Measurements from ENCODE around the gene NUMBL. TPM values are rescaled to one million over a fixed set of nuclear protein-coding genes. Genes with fewer than 3 reads are reported as not detected.

NUMBL gene
- total and polyA plus RNA-seq, 2 of the 4 experiments (the other 2 are of a cell fraction): 6.3 to 29.0 TPM

- Histone ChIP-seq H4K5ac (ENCODE audit: low read depth, low read length) (no peak overlapping the region), H3K36me3 (ENCODE audit: control insufficient read depth, insufficient read depth, low read length) (peaks cover 41% of the 10 kb centered on the region), H3K27ac (ENCODE audit: insufficient read depth, low read length) (no peak overlapping the region), H2AK5ac (ENCODE audit: low read depth, low read length) (no peak overlapping the region), H3K4me3 (ENCODE audit: insufficient read depth, low read depth, low read length) (no peak overlapping the region), H3K4me1 (ENCODE audit: control insufficient read depth, insufficient read depth, low read length) (peaks cover 9% of the 10 kb centered on the region), H3K4ac (ENCODE audit: low read depth, low read length) (no peak overlapping the region), H2BK15ac (ENCODE audit: low read depth, low read length) (no peak overlapping the region), H3K27me3 (ENCODE audit: control insufficient read depth, insufficient read depth, low read length) (no peaks in the 10 kb centered on the region), H3K79me1 (ENCODE audit: low read depth in 1 of 2, low read length in 2 of 2) (peaks cover 26 to 79% of the 10 kb centered on the region in 2 experiments), H4K8ac (ENCODE audit: low read depth in 2 of 2, low read length in 2 of 2) (no peak overlapping the region), H3K23ac (ENCODE audit: low read depth, low read length) (no peak overlapping the region), H3K9ac (ENCODE audit: low read depth, low read length) (no peak overlapping the region), H2BK20ac (ENCODE audit: low read depth, low read length) (no peak overlapping the region), H3K4me2 (ENCODE audit: low read depth, low read length) (no peak overlapping the region), H2BK5ac (ENCODE audit: low read depth, low read length, poor library complexity, severe bottlenecking) (no peak overlapping the region), H3K56ac (ENCODE audit: extremely low read depth, insufficient read depth, low read length) (no peak overlapping the region), H4K91ac (ENCODE audit: insufficient read depth, low read depth, low read length) (no peak overlapping the region), H3K9me1 (ENCODE audit: insufficient read depth, low read length) (peaks cover 20% of the 10 kb centered on the region; the same call in 1 of the 2 replicates), H4K20me1 (ENCODE audit: insufficient read depth, low read length) (peaks cover 13% of the 10 kb centered on the region; the same call in 1 of the 2 replicates), H2AK9ac (replicated peaks; ENCODE audit: low read depth, low read length, poor library complexity) (no peak overlapping the region), H3K18ac (ENCODE audit: low read depth, low read length) (no peak overlapping the region), H3K14ac (replicated peaks; ENCODE audit: low read depth, low read length) (no peak overlapping the region), H3K9me3 (ENCODE audit: control insufficient read depth, insufficient read depth, low read length) (no peaks in the 10 kb centered on the region; the same call in 1 of the 2 replicates), H2BK120ac (ENCODE audit: low read depth, low read length) (no peak overlapping the region), H2AFZ (replicated peaks; ENCODE audit: low read length, poor library complexity) (no peak overlapping the region)
- in situ Hi-C loops (cut with MboI; ENCODE audit: low sequenced_read_pairs): no loop called here
- ATAC-seq (ENCODE audit: low read depth) (no peak), DNase-seq (no peak)
- no TSS peak for BruUV-seq (replicated peaks)
- whole genome bisulfite sequencing, 2 experiments (ENCODE audit: extremely low coverage in 2 of 2, insufficient read length in 1 of 2): 83% methylated on average over 1 of the region's 5 CpGs; no CpG with 5 or more reads in 1 of the 2 experiments
- CTCF ChIA-PET: no interaction called here
- POLR2A ChIA-PET (ENCODE audit: unreplicated experiment): no interaction called here
- intact Hi-C loops (cut with micrococcal nuclease): no loop called here
- TF ChIP-seq RCOR1 (IDR thresholded peaks at IDR 0.05; ENCODE audit: insufficient replicate concordance, low read length) (no peak), RAD21 (IDR thresholded peaks at IDR 0.05; ENCODE audit: low read length) (no peak), CEBPB (IDR thresholded peaks at IDR 0.05; ENCODE audit: low read depth, low read length) (no peak), POLR2A (IDR thresholded peaks at IDR 0.05; ENCODE audit: low read depth, low read length) (no peak), BHLHE40 (IDR thresholded peaks at IDR 0.05; ENCODE audit: low read depth, low read length) (no peak), USF2 (IDR thresholded peaks at IDR 0.05; ENCODE audit: low read depth, low read length) (no peak), ELK1 (IDR thresholded peaks at IDR 0.05; ENCODE audit: borderline replicate concordance, low read depth, low read length) (no peak), MXI1 (IDR thresholded peaks at IDR 0.05; ENCODE audit: borderline replicate concordance, low read depth, low read length) (no peak), SMC3 (IDR thresholded peaks at IDR 0.05; ENCODE audit: low read depth, low read length) (no peak), MAZ (IDR thresholded peaks at IDR 0.05; ENCODE audit: borderline replicate concordance, low read depth, low read length) (no peak), CHD1 (IDR thresholded peaks at IDR 0.05; ENCODE audit: low read depth, low read length) (no peak)
- TF ChIP-seq, protein P1, sequence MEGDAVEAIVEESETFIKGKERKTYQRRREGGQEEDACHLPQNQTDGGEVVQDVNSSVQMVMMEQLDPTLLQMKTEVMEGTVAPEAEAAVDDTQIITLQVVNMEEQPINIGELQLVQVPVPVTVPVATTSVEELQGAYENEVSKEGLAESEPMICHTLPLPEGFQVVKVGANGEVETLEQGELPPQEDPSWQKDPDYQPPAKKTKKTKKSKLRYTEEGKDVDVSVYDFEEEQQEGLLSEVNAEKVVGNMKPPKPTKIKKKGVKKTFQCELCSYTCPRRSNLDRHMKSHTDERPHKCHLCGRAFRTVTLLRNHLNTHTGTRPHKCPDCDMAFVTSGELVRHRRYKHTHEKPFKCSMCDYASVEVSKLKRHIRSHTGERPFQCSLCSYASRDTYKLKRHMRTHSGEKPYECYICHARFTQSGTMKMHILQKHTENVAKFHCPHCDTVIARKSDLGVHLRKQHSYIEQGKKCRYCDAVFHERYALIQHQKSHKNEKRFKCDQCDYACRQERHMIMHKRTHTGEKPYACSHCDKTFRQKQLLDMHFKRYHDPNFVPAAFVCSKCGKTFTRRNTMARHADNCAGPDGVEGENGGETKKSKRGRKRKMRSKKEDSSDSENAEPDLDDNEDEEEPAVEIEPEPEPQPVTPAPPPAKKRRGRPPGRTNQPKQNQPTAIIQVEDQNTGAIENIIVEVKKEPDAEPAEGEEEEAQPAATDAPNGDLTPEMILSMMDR (conservative IDR thresholded peaks at IDR 0.05; ENCODE audit: low read depth, low read length): no peak
- dilution Hi-C loops (cut with HindIII; ENCODE audit: low sequenced_read_pairs, unreplicated experiment): no loop called here
These were observed 33.3 kb upstream of the NUMBL start for GRCh38 chr19:40723661-40724254.
